Measurements from ENCODE around the gene OR56B1.
"Not testable (repeated sequence)": the region's sequence is repeated elsewhere in the genome, so short reads cannot be mapped to it uniquely, and the experiment has no call there.

OR56B1 gene, protein sequence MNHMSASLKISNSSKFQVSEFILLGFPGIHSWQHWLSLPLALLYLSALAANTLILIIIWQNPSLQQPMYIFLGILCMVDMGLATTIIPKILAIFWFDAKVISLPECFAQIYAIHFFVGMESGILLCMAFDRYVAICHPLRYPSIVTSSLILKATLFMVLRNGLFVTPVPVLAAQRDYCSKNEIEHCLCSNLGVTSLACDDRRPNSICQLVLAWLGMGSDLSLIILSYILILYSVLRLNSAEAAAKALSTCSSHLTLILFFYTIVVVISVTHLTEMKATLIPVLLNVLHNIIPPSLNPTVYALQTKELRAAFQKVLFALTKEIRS
- total RNA-seq = 0.17 to 0.46 reads per million in 2 donors

DNA sequence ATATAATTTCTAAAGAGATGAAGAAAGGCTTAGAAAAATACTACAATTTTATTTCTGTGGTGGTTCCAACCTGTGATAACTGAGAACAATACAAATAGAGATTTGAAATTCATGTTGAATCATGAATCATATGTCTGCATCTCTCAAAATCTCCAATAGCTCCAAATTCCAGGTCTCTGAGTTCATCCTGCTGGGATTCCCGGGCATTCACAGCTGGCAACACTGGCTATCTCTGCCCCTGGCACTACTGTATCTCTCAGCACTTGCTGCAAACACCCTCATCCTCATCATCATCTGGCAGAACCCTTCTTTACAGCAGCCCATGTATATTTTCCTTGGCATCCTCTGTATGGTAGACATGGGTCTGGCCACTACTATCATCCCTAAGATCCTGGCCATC lies at the start of gene OR56B1:
Gene OR56B1, plus strand, starts transcription at position 53 of the 400 bp plus-strand sequence. Its CDS starts 69 bp downstream, at position 122.
- DNase-seq = no peak

DNA sequence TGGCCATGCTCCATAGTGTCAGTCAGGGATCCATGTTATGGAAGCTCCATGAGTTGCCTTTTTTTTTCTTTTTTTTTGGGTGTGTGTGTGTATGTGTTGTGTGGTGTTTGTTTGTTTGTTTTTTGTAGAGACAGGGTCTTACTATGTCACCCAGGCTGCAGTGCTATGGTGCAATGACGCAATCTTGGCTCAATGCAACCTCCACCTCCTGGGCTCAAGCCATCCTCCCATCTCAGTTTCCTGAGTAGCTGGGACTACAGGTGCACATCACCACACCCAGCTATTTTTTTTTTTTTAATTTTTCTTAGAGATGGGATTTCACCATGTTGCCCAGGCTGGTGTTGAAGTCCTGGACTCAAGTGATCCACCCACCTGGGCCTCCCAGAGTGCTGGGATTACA lies 47.8 kb upstream of the OR56B1 start:
- DNase-seq = no peak

DNA sequence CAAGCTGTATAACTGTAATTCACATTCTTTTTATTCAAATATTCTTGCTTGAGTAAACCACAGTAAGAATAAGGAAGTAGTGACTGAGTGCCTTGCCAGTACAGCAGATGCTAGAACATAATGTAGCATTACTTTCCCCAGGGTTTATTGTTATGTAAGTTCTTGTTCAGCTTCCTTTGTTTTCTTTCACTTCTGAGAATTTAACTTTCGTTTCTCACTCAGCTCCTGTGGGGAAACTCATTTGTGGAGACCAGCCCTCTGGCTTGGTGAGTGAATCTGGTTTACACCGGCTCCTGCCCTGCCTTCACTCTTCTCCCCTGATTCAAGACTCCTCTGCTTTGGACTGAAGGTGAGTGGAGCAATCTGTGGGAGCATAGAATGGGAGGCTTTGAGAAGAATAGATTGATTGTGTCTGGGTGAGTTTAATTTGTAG lies 46.7 kb upstream of the OR56B1 start, which contains the start of gene TRIM22:
Gene TRIM22, plus strand, starts transcription at position 240 of the 433 bp plus-strand sequence. CDS start 6,443 bp downstream, outside the sequence.
- no peak for DNase-seq

DNA sequence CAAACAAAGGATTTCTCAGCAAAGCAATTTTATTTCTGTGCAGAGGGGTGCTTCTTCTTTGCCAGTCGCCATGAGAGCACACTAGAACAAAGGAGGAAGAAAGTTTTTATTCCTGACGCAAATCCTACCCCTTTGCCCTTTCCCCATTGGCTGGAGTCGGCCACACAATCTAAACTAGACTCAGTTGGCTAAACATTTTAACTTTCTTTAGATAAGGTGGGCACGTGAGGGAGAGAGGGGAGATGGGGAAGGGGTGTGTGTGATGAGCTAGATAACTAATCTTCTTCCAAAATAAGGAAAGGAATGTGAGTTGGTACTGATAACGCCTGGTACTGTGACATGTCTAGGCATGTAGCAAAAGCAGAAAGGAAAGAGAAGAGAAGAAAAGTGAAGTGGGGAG lies 46.0 kb upstream of the OR56B1 start:
- no peak for DNase-seq

DNA sequence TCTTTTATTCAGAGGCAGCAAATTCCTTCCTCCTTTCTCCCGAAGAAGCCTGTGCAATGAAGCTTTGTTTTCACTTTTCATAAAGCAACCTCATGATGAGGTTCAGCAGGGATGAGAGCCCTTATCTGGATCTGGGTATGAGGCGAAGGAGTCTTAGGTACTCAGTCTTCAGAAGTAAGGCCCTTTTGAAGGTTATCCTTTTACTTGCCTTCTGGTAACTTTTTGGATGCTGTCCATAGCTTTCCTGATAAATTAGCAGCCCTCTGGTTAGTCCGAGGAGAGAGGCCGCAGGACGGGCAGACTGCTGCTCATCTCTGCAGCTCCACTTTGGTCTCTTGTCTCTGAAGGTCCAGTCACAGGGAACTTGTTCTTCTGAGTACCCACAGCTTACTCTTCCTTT lies 45.5 kb upstream of the OR56B1 start:
- no peak for DNase-seq

DNA sequence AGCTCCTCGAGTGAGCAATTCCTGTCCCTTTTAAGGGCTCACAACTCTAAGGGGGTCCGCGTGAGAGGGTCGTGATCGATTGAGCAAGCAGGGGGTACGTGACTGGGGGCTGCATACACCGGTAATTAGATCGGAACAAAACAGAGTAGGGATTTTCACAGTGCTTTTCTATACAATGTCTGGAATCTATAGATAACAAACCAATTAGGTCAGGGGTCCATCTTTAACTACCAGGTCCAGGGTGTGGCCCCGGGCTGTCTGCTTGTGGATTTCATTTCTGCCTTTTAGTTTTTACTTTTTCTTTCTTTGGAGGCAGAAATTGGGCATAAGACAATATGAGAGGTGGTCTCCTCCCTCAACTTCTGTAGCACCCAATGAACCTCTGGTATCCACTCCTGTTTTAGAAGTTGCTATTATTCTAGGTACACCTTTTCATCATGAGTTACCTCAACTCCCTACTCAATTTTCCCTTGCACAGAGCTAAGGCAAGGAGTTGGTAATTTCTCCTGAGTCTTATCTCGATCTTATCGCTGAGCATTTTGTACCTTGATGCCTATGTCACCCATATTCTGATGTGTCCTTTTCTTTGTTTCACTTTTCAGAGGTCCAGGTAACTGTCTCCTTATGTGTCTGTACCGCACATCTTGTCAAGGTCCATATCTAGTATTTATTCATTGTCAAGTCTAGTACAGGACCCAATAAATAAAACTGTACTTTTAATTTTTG lies 44.8 kb upstream of the OR56B1 start:
- DNase-seq = not testable (repeated sequence)

DNA sequence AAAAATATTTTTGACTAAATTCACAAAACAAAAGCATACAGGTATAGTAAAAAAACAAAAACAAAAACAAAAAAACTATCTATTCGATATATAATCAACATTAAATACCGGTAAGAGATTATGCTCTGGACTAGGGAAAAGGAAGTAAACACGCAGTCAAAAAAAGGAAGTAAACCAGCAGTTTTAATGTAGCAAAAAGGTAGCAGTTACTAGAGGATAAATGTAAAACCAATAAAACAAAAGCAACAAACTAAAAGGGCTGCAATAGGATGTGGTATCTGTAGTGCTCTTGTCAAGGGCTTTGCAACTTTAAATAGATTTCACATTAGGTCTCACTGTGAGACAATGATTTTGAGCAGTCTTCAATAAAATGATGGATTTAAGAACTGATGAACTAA lies 44.3 kb upstream of the OR56B1 start:
- DNase-seq = no peak

DNA sequence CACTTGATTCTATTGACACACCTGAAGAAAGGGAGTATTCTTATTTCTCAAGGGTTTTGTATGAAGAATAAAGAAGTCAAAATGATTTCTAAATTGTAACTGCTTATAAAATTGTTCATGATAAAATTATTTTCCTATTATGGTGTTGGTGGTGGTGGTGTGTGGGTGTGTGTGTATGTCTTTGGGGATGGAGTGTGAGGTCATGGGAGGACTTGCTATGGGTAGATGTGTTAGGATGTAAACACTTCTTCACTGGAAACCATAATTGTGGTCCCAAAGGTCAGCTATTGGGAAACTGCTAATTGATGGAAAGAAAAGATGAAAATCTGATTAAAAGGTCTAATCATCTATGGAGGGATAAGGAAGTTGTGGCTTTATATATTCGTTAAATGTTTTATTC lies 41.6 kb upstream of the OR56B1 start:
- DNase-seq = no peak

DNA sequence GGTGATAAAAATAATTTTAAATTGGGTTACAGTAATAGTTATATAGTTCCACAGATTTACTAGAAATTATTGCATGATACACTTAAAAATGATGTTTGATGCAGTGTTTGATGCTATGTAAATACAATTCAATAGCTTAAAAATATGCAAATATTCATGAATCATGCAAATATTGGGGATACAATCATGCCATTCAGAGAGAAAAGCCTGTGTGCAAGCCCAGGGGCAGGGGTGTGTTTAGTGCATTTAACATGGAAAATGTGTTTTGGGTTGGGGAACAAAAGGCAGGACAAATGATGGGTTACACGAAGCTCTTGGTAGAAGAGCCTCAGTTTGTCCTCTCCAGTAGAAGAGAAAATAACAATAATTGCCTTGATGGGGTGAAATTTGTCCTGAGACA lies 40.7 kb upstream of the OR56B1 start:
- no peak for DNase-seq

DNA sequence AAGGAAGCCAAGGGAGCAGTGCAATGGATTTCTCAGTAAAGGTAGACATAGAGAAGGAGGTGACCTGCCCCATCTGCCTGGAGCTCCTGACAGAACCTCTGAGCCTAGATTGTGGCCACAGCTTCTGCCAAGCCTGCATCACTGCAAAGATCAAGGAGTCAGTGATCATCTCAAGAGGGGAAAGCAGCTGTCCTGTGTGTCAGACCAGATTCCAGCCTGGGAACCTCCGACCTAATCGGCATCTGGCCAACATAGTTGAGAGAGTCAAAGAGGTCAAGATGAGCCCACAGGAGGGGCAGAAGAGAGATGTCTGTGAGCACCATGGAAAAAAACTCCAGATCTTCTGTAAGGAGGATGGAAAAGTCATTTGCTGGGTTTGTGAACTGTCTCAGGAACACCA lies 40.0 kb upstream of the OR56B1 start:
- no peak for DNase-seq

DNA sequence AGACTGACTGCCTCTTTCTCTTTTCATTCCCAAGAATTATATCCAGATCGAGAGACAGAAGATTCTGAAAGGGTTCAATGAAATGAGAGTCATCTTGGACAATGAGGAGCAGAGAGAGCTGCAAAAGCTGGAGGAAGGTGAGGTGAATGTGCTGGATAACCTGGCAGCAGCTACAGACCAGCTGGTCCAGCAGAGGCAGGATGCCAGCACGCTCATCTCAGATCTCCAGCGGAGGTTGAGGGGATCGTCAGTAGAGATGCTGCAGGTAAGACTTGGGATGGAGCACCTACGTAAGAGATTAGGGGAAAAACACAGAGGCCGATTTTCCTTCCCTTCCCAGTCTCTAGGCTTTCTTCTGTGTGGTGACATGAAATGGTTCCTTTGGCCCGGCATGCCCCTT lies 38.0 kb upstream of the OR56B1 start:
- no peak for DNase-seq

DNA sequence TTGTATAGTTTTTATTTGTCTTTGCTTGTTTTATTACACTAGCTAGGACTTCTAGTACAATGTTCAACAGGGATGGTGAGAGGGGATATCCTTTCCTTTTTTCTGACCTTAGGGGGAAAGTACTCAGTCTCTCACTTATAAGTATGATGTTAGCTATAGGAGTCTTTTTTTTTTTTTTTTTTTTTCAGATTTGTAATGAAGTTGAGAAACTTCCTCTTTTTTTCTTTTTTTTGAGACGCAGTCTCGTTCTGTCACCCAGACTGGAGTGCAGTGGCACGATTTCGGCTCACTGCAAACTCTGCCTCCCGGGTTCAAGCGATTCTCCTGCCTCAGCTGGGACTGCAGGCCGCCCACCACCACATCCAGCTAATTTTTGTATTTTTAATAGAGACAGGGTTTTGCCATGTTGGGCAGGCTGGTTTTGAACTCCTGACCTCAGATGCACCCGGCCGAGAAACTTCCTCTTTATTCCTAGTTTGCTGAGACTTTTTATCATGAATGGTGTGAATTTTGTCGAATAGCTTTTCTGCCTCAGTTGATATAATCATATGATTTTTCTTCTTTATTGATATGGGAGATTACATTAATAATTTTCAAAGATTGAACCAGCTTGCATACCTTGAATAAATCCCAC lies 35.7 kb upstream of the OR56B1 start:
- DNase-seq = no peak

DNA sequence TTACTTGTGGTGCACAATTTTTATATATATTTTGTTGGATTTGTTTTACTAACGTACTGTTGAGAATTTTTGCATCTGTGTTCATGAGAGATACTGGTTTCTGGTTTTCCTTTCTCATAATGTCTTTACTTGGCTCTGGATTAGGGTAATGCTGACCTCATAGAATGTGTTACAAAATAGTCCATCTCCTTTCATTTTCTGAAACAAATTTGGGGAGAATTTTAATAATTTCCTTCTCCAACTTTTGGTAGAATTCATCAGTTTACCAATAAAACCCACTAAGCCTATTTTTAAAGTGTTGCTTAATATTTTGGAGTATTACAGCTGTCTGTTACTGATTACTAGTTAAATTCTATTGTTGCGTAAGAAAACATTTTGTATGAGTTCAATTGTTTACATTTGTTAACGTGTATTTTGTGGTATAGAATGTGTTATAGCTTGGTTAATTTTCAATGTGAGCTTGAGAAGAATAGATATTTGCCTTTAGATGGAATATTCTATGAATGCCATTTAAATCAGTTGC lies 35.1 kb upstream of the OR56B1 start:
- DNase-seq = no peak

DNA sequence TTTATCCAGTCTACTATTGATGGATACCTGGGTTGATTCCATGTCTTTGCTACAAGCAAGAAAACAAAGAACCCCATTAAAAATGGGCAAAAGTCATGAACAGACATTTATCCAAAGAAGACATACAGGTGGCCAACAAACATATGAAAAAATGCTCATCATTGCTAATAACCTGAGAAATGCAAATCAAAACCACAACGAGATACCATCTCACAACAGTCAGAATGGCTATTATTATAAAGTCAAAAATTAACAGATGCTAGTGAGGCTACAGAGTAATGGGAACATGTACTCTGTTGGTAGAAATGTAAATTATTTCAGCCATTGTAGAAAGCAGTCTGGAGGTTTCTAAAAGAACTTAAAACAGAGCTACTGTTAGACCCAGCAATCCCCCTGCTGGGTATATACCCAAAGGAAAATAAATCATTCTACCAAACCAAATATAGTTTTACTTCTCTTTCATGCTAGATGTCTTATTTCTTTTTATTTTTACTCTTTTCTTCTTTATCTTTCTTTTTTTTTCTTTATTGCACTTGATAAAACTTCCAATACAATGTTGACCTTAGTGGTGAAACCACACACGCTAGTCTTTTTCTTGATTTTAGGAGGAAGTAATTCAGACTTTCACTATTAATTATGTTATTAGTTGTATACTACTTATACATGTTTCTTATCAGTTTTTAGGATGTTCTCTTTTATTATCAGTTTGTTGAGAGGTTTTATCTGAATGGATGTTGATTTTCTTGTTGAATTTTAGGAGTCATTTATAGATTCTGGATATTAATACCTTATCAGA lies 32.3 kb upstream of the OR56B1 start:
- DNase-seq = no peak

DNA sequence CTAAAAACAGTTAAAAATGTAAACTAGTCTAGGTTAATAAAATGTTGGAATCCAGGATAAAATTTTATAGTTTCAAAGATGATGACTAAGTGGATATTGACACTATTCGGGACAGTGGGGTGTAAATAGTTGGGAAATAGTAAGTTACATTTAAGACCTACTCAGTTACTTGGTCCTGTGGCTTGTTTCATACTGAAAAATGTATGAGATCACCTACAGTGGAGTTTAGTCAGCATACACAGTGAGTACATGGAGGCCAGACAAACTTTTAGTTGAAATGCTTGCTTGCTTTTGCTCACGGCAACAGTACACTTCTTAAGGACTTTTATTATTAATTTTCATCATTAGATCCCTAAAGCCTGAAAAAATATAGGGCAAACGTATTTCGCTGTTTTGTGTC lies 30.6 kb upstream of the OR56B1 start:
- DNase-seq = no peak

DNA sequence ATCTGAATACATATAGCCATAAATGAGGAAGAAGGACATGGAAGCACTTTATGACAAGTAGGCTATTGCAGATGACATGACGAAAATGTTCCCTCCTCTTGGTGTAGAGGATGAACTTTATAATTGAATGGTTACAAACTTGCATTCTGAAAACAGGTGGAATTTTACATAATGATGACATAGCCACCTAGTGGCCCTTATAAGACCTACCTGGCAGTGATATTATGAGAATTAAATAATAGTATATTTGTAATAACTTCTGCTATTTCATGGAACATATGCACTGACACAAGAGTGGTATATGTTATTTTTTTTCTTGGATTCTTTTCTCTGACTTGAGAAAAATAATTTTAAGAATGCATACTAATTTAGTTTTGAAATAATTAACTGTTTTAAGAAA lies 23.7 kb upstream of the OR56B1 start:
- DNase-seq = no peak

DNA sequence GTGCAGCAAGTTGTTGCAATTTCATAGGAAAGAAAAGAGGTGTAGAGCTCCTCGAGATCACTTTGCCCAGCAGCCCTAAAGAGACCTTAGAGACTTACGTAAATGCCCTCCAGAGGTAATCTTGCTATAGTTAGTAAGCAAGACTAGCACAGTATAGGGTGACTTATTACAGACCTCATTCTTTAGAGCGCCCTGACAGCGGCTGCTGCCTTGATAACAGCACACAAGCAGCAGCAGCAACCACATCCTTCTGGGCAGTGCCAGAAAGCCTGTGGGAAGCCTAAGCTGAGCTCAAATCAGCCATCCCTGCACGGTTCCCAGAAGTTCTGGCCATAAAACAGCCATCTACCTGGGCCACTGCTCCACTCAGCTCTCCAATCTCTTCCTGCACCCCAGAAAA lies 22.6 kb upstream of the OR56B1 start:
- no peak for DNase-seq

DNA sequence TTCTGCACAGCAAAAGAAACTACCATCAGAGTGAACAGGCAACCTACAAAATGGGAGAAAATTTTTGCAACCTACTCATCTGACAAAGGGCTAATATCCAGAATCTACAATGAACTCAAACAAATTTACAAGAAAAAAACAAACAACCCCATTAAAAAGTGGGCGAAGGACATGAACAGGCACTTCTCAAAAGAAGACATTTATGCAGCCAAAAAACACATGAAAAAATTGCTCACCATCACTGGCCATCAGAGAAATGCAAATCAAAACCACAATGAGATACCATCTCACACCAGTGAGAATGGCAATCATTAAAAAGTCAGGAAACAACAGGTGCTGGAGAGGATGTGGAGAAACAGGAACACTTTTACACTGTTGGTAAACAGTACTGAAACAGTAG lies 19.7 kb upstream of the OR56B1 start:
- DNase-seq = not testable (repeated sequence)

DNA sequence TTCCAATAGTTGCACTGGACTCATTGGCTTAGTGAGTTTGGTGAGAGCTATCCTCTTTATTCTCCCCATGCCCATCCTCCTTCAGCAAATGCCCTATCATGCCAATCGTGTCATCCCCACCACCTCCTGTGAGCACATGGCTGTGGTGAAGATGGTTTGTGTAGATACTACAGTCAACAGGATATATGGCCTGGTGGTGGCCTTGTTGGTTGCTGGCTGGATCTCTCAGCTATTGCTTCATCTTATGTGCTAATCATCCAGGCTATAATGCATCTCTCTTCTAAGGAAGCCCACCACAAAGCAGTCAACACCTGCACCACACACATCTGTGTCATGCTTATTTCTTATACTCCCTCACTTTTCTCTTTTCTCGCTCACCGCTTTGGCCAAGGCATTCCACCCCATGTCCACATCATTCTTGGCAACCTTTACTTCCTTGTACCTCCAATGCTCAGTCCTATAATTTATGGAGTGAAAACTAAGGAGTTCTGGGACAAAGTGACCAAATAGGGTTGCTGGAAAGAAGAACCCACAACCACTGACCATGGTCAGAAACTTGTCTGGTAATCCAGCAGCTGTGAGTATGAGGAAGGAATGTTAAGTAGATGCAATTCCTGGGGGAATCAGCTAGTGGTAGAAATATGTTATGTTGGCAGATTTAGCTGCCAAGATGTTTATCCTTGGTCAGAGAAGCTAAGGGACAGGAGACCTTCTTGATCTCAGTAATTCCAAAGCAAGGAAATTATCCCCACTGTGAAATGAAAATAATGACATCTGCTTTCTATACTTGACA lies 16.3 kb upstream of the OR56B1 start:
- DNase-seq = no peak

DNA sequence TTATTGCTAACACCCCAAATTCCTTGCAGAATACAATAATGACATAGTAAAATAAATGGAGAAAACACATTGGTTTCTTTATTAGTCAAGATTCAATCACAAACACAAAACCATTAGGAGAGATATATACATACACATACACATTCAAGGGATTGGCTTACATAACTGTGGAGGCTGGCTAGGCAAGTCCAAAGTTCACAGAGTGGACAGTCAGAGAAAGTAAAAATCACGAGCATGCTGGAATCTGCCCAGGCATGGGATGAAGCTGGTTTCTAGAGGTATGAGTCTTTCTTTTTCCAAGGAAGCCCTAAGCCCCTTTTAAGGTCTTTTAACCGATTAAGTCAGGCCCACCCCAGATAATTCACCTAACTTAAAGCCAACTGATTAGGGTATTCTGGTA lies 13.6 kb upstream of the OR56B1 start:
- DNase-seq = no peak

DNA sequence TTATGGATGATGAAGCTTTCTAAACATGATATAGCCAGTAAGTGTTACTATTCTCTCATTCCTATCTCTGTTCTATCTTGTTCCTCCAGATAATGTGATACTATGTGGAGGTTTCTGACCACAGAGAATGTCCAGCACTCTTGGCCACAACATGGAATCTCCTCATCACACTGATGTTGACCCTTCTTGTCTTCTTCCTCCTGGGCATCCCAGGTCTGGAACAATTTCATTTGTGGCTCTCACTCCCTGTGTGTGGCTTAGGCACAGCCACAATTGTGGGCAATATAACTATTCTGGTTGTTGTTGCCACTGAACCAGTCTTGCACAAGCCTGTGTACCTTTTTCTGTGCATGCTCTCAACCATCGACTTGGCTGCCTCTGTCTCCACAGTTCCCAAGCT lies 9.9 kb upstream of the OR56B1 start:
- no peak for DNase-seq

DNA sequence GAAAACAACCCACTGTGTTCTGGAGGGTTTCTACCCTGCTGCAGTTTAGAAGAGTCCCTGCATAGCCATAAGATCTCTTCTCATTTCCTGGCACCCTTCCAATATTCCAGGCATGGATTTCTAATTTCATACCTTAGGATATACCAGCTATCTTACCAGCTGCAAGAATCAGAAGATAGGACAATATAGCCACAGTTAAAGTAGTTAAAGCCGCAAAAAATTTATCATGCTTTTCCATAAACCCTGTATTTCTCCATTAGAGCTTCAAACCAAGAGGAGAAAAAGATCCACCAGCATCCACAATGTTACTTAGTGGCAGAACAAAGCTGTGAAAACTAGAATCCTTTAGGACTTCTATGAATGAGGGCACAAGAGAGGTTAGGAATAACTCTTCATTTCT lies 8.6 kb upstream of the OR56B1 start:
- DNase-seq = no peak
